Measurements from ENCODE around the gene ZNF808.
"Not testable (repeated sequence)": the region's sequence is repeated elsewhere in the genome, so short reads cannot be mapped to it uniquely, and the experiment has no call there.

Gene ZNF808

DNA sequence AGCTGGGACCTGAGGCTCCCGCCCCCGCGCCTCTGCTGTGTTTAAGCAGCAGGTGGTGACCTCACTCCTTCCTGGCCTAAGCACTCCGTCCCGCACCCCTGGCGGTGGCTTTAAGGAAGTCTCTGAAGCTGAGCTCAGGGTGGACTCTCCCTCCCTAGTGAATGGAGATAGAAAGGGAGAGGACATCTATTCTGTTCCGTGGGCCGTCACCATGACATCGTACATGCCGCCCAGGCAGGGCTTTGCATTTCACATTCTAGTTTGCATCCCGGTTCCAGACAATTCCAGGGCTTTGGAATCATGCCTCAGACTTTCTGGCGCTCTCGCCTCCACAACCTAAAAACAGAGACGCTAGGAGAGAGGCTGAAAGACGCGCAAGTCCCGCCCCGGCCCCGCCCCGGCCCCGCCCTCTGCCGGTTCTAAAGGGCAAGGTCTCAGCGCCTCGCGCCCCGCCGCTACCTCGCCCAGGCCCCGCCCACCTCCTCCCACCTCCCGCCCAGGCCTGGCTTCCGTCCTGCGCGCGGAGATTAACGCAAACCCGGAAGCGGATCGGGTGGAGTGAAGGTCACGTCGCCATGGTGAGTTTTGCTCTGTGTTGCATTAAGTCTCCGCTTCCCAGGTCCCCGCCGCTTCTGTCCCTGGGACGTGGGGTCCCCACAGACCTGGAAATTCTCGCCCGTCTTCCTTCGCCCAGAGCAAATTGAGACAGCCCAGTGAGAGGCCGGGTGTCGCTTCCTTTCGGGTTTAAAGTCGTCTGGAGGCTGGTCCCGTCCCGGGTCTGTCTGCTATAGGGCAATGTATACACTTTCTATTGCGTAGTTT lies at the start of gene ZNF808:
Gene ZNF808 (plus strand): TSS at position 535 of the 822 bp plus-strand sequence. CDS start 15,617 bp downstream, outside the sequence.
- DNase-seq (ENCODE audit: low read depth in 2 of 2): peak; percentile 93 to 96

DNA sequence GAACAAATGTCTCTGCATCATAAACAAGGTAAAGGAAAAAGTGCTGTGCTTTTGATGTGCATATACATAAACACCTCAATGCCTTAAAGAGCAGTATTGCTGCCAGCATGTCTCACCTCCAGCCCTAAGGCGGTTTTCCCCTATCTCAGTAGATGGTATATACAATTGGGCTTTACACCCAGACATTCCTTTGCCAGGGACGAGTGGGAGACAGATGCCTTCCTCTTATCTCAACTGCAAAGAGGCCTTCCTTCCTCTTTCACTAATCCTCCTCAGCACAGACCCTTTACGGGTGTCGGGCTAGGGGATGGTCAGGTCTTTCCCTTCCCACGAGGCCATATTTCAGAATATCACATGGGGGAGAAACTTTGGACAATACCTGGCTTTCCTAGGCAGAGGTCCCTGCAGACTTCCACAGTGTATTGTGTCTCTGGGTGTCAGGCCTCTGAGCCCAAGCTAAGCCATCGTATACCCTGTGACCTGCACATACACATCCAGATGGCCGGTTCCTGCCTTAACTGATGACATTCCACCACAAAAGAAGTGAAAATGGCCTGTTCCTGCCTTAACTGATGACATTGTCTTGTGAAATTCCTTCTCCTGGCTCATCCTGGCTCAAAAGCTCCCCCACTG lies 43.2 kb upstream of the ZNF808 start:
- DNase-seq (ENCODE audit: low read depth in 2 of 2): not testable (repeated sequence)

DNA sequence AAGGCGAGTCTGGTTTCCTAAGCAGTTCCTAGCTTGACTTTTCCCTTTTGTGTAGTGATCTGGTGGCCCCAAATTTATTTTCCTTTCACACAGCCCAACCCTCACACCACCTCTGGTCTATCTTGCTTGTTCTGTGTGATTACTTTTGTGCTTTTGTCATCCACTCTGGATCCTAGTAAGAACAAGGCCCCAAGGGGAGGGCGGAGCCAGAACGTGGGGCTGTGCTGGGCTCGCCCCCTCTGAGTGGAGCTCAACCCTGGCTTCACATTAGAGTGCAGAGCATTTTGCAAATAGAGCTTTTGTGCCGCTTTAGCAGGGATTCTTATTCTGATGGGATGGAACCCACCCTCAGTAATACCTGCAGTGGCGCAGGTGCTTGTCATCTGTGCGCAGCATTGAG lies 42.4 kb upstream of the ZNF808 start:
- not testable (repeated sequence) for DNase-seq (ENCODE audit: low read depth in 2 of 2)

DNA sequence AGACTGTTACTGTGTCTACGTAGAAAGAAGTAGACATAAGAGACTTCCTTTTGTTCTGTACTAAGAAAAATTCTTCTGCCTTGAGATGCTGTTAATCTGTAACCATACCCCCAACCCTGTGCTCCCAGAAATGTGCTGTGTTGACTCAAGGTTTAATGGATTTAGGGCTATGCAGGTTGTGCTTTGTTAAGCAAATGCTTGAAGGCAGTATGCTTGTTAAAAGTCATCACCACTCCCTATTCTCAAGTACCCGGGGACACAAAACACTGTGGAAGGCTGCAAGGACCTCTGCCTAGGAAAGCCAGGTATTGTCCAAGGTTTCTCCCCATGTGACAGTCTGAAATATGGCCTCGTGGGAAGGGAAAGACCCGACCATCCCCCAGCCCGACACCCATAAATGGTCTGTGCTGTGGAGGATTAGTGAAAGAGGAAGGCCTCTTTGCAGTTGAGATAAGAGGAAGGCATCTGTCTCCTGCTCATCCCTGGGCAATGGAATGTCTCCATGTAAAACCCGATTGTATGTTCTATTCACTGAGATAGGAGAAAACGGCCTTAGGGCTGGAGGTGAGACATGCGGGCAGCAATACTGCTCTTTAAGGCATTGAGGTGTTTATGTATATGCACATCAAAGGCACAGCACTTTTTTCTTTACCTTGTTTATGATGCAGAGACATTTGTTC lies 41.8 kb upstream of the ZNF808 start:
- DNase-seq (ENCODE audit: low read depth in 2 of 2): not testable (repeated sequence)

DNA sequence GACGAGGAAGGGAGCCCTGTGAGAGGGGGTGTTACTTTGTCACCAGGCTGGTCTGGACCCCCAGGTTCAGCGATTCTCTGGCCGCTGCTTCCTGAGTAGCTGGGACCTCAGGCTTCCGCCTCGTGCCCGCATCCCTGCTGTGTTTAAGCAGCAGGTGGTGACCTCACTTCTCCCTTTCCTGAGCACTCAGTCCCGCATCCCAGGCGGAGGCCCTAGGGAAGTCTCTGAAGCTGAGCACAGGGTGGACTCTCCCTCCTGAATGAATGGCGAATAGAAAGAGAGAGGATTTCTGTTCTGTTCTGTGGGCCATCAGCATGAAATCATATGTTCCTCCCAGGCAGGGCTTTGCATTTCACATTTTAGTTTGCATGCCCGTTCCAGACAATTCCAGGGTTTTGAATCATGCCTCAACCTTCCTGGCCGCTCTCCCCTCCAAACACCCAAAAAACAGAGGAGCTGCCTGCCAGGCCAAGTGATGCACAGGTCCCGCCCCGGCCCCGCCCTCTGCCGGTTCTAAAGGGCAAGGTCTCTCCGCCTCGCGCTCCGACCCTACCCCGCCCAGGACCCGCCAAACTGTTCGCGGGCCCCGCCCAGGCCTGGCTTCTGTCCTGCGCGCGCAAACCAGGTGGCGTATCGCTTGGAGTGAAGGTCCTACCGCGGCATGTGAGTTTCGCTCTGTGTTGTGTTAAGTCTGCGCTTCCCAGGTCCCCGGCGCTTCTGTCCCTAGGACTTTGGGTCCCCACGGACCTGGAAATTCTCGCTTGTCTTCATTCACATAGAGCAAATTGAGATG lies 35.1 kb upstream of the ZNF808 start:
- no peak for DNase-seq (ENCODE audit: low read depth in 2 of 2)

DNA sequence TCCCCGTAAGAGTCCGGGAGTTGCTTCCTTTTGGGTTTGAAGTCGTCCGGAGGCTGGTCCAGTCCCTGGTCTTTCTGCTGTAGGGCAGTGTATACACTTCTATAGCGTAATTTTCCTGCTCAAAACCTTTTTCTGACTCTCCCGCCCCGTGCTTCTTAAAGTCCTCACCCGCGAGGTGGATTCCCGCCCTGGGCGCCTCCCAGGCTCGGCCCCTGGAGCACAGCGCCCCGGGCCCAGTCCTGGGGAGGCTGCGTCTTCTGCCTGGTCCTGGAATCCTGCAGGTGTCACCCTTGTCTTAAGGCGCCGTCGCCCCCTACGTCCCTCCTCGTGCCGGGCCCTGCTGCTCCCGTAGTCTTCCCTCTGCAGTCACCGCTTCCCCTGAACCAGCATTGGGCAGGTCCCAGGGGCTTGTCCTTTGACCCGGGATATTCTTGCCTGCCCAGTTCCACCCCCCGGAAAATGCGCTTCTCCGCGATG lies 34.4 kb upstream of the ZNF808 start:
- DNase-seq (ENCODE audit: low read depth in 2 of 2): no peak

DNA sequence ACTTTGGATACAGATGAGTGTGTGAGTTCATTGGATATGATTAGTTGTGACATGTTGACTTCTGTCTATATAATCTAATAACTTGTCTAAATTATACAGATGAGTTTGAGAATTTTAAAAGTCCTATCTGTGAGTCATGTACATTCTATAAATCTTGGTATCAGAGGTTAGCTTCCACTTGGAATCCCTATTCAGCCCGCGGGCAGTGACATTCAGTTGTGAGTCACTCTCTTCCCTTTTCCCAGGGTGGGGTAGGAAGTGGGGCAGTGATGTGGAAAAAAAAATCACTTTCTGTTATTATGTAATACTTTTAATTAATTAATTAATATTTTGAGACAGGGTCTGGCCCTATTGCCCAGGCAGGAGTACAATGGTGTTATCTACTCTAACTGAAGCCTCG lies 33.0 kb upstream of the ZNF808 start:
- DNase-seq (ENCODE audit: low read depth in 2 of 2): no peak

DNA sequence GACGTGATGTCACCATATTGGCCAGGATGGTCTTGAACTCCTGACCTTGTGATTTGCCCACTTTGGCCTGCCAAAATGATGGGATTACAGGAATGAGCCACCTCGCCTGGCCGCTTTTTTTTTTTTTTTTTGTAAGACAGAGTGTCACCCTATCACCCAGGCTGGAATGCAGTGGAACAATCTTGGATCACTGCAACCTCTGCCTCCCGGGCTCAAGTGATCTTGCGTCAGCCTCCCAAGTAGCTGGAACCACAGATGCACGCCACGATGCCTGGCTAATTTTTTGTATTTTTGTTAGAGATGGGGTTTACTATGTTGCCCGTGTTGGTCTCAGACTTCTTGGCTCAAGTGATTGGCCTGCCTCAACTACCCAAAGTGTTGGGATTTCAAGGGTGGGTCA lies 28.9 kb upstream of the ZNF808 start:
- DNase-seq (ENCODE audit: low read depth in 2 of 2): no peak

DNA sequence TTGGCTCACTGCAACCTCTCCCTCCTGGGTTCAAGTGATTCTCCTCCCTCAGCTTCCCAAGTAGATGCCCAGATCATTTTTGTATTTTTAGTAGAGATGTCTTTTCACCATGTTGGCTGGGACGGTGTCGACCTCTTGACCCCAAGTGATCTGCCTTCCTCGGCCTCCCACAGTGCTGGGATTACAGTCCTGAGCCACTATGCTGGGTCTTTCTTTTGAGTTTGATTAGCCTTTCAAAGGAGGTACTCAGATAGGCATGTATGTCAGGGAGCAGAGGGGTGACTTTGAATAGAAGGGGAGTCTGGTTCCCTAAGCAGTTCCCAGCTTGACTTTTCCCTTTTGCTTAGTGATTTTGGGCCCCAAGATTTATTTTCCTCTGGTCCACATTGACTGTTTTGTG lies 27.0 kb upstream of the ZNF808 start:
- DNase-seq (ENCODE audit: low read depth in 2 of 2): not testable (repeated sequence)

DNA sequence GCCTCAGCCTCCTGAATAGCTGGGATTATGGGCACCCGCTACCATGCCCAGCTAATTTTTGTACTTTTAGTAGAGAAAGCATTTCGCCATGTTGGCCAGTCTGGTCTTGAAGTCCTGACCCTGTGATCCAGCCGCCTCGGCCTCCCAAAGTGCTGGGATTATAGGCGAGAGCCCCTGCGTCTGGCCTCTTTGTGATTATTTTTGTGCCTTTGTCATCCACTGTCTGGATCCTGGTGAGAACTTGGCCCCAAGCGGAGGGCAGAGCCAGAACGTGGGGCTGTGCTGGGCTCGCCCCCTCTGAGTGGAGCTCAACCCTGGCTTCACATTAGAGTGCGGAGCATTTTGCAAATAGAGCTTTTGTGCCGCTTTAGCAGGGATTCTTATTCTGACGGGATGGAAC lies 26.5 kb upstream of the ZNF808 start:
- not testable (repeated sequence) for DNase-seq (ENCODE audit: low read depth in 2 of 2)

DNA sequence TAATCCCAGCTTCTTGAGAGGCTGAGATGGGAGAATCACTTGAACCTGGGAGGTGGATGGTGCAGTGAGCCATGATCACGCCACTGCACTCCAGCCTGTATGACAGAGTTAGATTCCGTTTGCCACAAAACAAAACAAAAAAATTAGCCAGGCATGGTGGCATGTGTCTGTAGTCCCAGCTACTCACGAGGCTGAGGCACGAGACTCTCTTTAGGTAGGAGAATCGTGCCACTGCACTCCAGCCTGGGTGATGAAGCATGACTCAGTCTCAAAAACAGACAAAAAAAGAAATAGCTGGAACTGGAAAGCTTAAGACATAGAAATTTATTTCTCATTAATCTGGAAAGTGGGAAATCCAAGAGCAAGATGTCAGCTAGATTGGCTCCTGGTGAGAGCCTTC lies 20.2 kb upstream of the ZNF808 start:
- no peak for DNase-seq (ENCODE audit: low read depth in 2 of 2)

DNA sequence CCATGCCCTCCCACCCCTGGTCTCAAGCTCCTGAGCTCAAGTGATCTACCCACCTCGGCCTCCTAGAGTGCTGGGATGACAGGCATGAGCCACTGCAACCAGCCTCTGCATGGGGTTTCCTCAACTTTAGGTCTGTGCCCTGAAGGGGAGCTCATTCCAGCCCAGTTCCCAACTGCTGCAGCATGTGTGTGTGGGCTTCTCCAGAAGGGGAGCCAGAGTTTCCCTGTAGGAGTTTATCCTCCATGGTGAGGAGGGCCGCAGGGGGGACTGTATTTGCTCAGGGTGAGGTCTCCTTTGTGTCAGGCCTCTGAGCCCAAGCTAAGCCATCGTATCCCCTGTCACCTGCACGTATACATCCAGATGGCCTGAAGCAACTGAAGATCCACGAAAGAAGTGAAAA lies 11.3 kb upstream of the ZNF808 start:
- DNase-seq (ENCODE audit: low read depth in 2 of 2): no peak

DNA sequence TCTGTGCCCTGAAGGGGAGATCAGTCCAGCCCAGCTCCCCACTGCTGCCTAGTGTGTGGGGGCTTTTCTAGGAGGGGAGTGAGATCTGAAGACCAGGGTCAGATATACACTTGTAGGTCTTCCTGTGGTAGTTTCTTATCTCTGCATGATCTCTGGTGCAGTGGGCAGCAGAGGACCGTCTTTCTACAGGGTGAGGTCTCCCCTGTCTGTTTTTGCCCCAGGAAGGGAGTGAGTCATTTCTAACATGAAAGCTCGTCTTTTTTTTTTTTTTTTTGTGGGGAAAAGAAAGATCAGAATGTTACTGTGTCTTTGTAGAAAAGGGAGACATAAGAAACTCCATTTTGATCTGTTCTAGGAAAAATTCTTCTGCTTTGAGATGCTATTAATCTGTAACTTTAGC lies 8.8 kb upstream of the ZNF808 start:
- DNase-seq (ENCODE audit: low read depth in 2 of 2): no peak

DNA sequence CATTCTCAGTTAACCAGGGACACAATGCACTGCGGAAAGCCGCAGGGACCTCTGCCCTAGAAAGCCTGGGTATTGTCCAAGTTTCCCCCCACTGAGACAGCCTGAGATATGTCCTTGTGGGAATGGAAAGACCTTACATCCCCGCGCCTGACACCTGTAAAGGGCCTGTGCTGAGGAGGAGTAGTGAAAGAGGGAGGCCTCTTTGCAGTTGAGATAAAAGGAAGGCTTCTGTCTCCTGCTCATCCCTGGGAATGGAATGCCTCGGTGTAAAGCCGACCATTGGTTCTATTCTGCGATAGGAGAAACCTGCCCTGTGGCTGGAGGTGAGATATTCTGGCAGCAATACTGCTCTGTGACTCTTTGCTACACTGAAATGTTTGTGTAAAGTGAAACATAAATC lies 8.3 kb upstream of the ZNF808 start:
- not testable (repeated sequence) for DNase-seq (ENCODE audit: low read depth in 2 of 2)

DNA sequence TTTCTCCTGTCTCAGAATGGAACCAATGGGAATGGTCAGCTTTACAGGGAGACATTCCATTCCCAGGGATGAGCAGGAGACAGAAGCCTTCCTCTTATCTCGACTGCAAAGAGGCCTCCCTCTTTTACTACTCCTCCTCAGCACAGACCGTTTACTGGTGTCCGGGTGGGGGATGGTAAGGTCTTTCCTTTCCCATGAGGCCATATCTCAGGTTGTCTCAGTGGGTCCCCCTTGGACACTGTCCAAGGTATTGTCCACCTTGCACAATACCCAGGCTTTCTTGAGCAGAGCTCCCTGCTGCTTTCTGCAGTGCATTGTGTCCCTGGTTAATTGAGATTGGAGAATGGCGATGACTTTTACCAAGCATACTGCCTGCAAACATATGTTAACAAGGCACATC lies 7.5 kb upstream of the ZNF808 start:
- no peak for DNase-seq (ENCODE audit: low read depth in 2 of 2)

DNA sequence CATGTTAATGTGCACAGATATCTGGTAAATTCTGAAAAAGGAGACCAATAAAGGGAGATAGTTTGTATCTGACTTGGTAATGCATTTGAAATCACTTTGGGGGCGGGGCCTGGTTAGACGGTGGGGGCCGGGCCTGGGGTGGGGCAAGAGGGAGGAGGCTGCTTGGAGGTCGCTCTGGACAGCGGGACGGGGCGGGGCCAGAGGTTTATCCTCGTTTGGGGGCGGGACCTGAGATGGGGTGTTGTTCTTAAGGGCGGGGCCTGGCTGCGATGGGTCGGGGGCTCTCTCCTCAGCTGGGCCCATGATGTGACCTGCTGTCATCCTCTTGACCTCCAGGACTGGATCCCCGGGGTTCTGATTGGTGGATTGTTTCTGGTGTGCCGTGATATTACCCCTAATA lies 4.9 kb upstream of the ZNF808 start:
- DNase-seq (ENCODE audit: low read depth in 2 of 2): no peak

DNA sequence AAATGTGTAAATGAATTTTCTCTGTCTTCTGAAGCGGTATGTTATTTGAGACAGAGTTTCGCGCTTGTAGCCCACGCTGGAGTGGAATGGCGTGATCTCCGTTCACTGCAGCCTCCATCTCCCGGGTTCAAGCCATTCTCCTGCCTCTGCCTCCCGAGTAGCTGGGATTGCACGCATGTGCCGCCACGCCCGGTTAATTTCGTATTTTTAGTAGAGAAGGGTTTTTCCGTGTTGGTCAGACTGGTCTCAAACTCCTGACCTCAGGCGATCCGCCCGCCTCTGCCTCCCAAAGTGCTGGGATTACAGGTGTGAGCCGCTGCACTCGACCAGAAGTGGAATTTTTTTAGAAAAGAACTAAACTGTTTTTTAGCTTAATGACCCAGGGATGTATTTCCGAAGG lies 3.4 kb upstream of the ZNF808 start:
- DNase-seq (ENCODE audit: low read depth in 2 of 2): no peak

DNA sequence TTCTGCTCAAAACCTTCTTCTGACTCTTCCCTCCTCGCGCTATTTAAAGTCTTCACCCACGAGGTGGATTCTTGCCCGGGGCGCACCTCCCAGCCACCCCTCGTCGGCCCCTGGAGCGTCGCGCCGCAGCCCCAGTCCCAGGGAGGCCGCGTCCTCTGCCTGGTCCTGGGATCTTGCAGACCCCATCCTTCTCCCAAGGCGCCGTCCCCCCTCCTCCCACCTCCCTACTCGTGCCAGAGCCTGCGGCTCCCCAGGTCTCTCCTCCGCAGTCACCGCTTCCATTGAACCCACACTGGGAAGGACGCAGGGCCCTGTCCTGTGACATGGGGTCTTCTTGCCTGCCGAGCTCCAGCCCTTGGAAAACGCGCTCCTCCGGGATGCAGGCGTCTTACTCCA lies 486 bp downstream of the ZNF808 start:
- DNase-seq (ENCODE audit: low read depth in 2 of 2): no peak

DNA sequence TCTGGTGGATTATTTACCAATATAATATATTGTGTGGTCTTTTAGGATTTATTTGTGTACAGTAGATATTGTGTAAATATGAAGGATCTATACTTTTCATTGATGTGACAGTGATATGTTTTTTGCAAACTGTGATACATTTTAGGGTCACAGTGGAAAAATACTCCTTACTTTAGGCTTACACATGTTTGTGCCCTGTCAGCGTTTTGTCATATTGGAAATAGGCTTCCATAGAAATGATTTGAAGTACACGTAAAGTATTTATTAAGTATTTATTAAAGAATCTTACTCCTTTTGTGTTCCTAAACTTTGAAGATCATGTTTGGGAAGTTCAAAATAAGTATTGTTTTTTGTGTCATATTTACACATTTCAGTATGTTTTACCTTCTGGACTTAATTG lies 5.0 kb downstream of the ZNF808 start:
- no peak for DNase-seq (ENCODE audit: low read depth in 2 of 2)

DNA sequence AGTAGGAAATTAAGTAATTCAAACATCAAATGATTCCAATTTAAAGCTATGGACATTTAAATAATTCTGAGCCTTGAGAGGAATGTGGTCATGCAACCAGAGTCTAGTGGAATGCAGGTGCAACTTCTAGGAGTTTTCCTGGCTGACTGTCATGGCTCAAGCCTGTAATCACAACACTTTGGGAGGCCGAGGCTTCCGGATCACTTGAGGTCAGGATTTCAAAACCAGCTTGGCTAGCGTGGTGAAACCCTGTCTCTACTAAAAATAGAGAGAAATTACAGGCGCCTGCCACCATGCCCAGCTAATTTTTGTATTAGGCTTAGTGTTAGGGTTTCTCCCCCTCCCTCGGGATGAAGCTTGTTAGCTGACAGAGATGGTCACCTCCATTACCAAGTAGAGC lies 6.4 kb downstream of the ZNF808 start:
- no peak for DNase-seq (ENCODE audit: low read depth in 2 of 2)

DNA sequence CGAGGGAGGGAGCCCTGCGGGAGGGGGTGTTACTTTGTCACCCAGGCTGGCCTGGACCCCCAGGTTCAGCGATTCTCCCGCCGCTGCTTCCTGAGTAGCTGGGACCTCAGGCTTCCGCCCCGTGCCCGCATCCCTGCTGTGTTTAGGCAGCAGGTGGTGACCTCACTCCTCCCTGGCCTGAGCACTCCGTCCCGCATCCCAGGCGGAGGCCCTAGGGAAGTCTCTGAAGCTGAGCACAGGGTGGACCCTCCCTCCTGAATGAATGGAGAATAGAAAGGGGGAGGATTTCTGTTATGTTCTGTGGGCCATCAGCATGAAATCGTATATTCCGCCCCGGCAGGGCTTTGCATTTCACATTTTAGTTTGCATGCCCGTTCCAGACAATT lies 7.9 kb downstream of the ZNF808 start:
- DNase-seq (ENCODE audit: low read depth in 2 of 2): not testable (repeated sequence)

Measured in stimulated activated CD8-positive, alpha-beta memory T cell treated with anti-CD3 and anti-CD28 coated beads, Interleukin-15, amount 100 ng/mL, for 4 hours (primary cell).